A673 (cell line): Measurements from ENCODE around the gene ANKRD66. TPM values are rescaled to one million over a fixed set of nuclear protein-coding genes. Genes with fewer than 3 reads are reported as not detected.

Experiments
- BruUV-seq: library from RNA; stranded (reverse); fragments of 400-500 nt; replicated peaks from 2 replicates; lab custom pipeline; 2021; lab: Mats Ljungman, UMichigan
- CTCF ChIA-PET: fragments of 300-600 bp; sonication (Branson Sonifier 250); formaldehyde crosslinking; loops from one replicate; lab custom pipeline; 2022; ENCODE audit warnings: antibody characterized with exemption; lab: Charles Lee
- POLR2A ChIA-PET: fragments of 300-600 bp; sonication (Branson Sonifier 250); formaldehyde crosslinking; loops from one replicate; lab custom pipeline; 2022; ENCODE audit warnings: antibody characterized with exemption; ENCODE audit not compliant: low non-redundant PET; lab: Charles Lee
- DNase-seq: peaks from one replicate; pipeline ENCODE4 v3.0.0-alpha.2; 2015; ENCODE audit warnings: low spot score
- H3K27ac ChIP-seq: fragments of 200-600 bp; sonication (generic); 2 replicates; pipeline ENCODE4 v1.5.1; 2016; ENCODE audit warnings: mixed run types, low read depth, mild to moderate bottlenecking, mixed read lengths, antibody characterized with exemption, low read length; ENCODE audit not compliant: poor library complexity, severe bottlenecking
- H3K27me3 ChIP-seq: fragments of 200-600 bp; sonication (generic); replicated peaks from 2 replicates; pipeline ENCODE4 v1.6.1; 2017; ENCODE audit warnings: mixed run types, low read depth, mild to moderate bottlenecking, mixed read lengths, antibody characterized with exemption, low read length; ENCODE audit not compliant: insufficient read depth, poor library complexity
- H3K36me3 ChIP-seq: fragments of 200-600 bp; sonication (generic); 2 replicates; pipeline ENCODE4 v1.6.1; 2016; ENCODE audit warnings: mixed run types, mild to moderate bottlenecking, mixed read lengths, antibody characterized with exemption, low read length; ENCODE audit not compliant: insufficient read depth, poor library complexity, severe bottlenecking
- H3K4me1 ChIP-seq: fragments of 200-600 bp; sonication (generic); 2 replicates; pipeline ENCODE4 v1.6.1; 2017; ENCODE audit warnings: mixed run types, mild to moderate bottlenecking, mixed read lengths, antibody characterized with exemption, low read length; ENCODE audit not compliant: insufficient read depth, poor library complexity, severe bottlenecking
- H3K4me3 ChIP-seq: fragments of 200-600 bp; sonication (generic); 2 replicates; pipeline ENCODE4 v1.5.1; 2016; ENCODE audit warnings: low read depth, mixed run types, mild to moderate bottlenecking, mixed read lengths, low read length; ENCODE audit not compliant: poor library complexity, severe bottlenecking
- H3K9me3 ChIP-seq: fragments of 200-600 bp; sonication (generic); 2 replicates; pipeline ENCODE4 v1.6.1; 2016; ENCODE audit warnings: mixed run types, low read depth, mild to moderate bottlenecking, mixed read lengths, antibody characterized with exemption, low read length; ENCODE audit not compliant: poor library complexity, severe bottlenecking
- CTCF ChIP-seq: fragments of 300-800, 200-600 bp; sonication (generic); conservative IDR thresholded peaks from 2 replicates; pipeline ENCODE4 v1.5.1; 2017; ENCODE audit warnings: low read depth, mild to moderate bottlenecking, antibody characterized with exemption, low read length, moderate library complexity, mixed read lengths
- EZH2 ChIP-seq: fragments of 200-600 bp; sonication (generic); IDR thresholded peaks from 2 replicates; pipeline ENCODE4 v1.6.1; 2017; ENCODE audit warnings: borderline replicate concordance, low read depth, mild to moderate bottlenecking, mixed read lengths, antibody characterized with exemption, low read length; ENCODE audit not compliant: poor library complexity, severe bottlenecking
- intact Hi-C: fragments of 100-400 bp; cut with micrococcal nuclease; formaldehyde crosslinking; loops from one replicate; pipeline ENCODE4 v1.10.0; 2022; ENCODE audit not compliant: unreplicated experiment
- total RNA-seq: library from RNA; stranded (reverse); gene quantifications from 2 replicates; pipeline ENCODE4 v1.2.3, GENCODE V29; 2021

Gene ANKRD66
- total RNA-seq, 1 experiment from 2014 or later, result not detected

- CTCF ChIA-PET, result no interaction called here
- Histone ChIP-seq H3K27me3 (peaks cover 61% of the 10 kb centered on the region), H3K27ac (no peak overlapping the region), H3K4me1 (no peaks in the 10 kb centered on the region), H3K4me3 (no peak overlapping the region), H3K9me3 (no peaks in the 10 kb centered on the region), H3K36me3 (no peaks in the 10 kb centered on the region)
- DNase-seq, result no peak
- no peak for TF ChIP-seq EZH2
- no peak for TF ChIP-seq CTCF
- intact Hi-C loops, result no loop called here
- BruUV-seq, result no TSS peak
- POLR2A ChIA-PET, result no interaction called here
Observed at GRCh38 chr6:46730921-46731461, 15.7 kb upstream of the ANKRD66 start.

GRCh38 chr6:46733341-46733801 lies 13.4 kb upstream of the ANKRD66 start:
- Histone ChIP-seq H3K4me1 (no peaks in the 10 kb centered on the region), H3K27ac (no peak overlapping the region), H3K27me3 (peaks cover 70% of the 10 kb centered on the region), H3K4me3 (no peak overlapping the region), H3K36me3 (no peaks in the 10 kb centered on the region), H3K9me3 (no peaks in the 10 kb centered on the region)
- ChIA-PET CTCF (no interaction called here), POLR2A (no interaction called here)
- DNase-seq, result no peak
- TF ChIP-seq CTCF (no peak), EZH2 (no peak)
- no TSS peak for BruUV-seq
- intact Hi-C loops, result no loop called here

- H3K4me3 ChIP-seq, result peak within 1 kb of the TSS; percentile 29
- TF ChIP-seq CTCF (no peak), EZH2 (peak; percentile 93)
- no peak within 1 kb of the TSS for H3K27ac ChIP-seq
- no peaks in the 10 kb centered on the region for H3K9me3 ChIP-seq
- DNase-seq, result peak; percentile 5
- intact Hi-C loops, result no loop called here
- no peaks in the 10 kb centered on the region for H3K36me3 ChIP-seq
- ChIA-PET POLR2A (no interaction called here), CTCF (no interaction called here)
- BruUV-seq, result no TSS peak
- H3K4me1 ChIP-seq, result no peaks in the 10 kb centered on the region
- H3K27me3 ChIP-seq, result peaks cover 80% of the 10 kb centered on the region
Observed at GRCh38 chr6:46734867-46735719, 11.6 kb upstream of the ANKRD66 start, which contains the start of gene PLA2G7. PLA2G7 (minus strand) TSS chr6:46735375; CDS start chr6:46722891, 12,484 bp downstream.
